Erythroblast (primary cell): ENCODE data around the gene C17orf113.

ENCODE experiments used
- DNase-seq, 2 experiments: peaks; one replicate each; lab custom pipeline; 2025; lab: John Stamatoyannopoulos, UW
- GATA1 ChIP-seq: IDR thresholded peaks from 2 replicates; pipeline ENCODE4 v1.6.1; 2011; ENCODE audit warnings: low read depth, mild to moderate bottlenecking, control low read depth, low read length, moderate library complexity
- POLR2A ChIP-seq: IDR thresholded peaks from 2 replicates; pipeline ENCODE4 v1.6.1; 2011; ENCODE audit warnings: mild to moderate bottlenecking, low read length

Gene C17orf113

GRCh38 chr17:42050393-42051012 lies at the start of gene C17orf113:
TSS of gene C17orf113 (minus strand) at chr17:42050601. CDS start at chr17:42043376, 7,225 bp downstream.
- DNase-seq = peak; percentile 65 to 74
- TF ChIP-seq POLR2A (no peak), GATA1 (no peak)

- no peak for DNase-seq
These were observed 48.5 kb upstream of the C17orf113 start for GRCh38 chr17:42098730-42099399.

GRCh38 chr17:42097691-42098631 lies 47.6 kb upstream of the C17orf113 start, which contains the start of gene ZNF385C:
TSS of gene ZNF385C (minus strand) at chr17:42098473. CDS start at chr17:42063056, 35,417 bp downstream.
- TF ChIP-seq POLR2A = no peak
- no peak for TF ChIP-seq GATA1

More at GRCh38 chr17:42098730-42099399, 48.5 kb upstream of the C17orf113 start:
- no peak for TF ChIP-seq GATA1

GRCh38 chr17:42096360-42097111 lies 46.1 kb upstream of the C17orf113 start:
- no peak for DNase-seq
- TF ChIP-seq POLR2A = no peak
- no peak for TF ChIP-seq GATA1

More at GRCh38 chr17:42097691-42098631, 47.6 kb upstream of the C17orf113 start, which contains the start of gene ZNF385C:
- DNase-seq = no peak

GRCh38 chr17:42094375-42095069 lies 44.1 kb upstream of the C17orf113 start:
- TF ChIP-seq POLR2A = no peak
- no peak for TF ChIP-seq GATA1
- DNase-seq = no peak

GRCh38 chr17:42092939-42093338 lies 42.5 kb upstream of the C17orf113 start:
- no peak for DNase-seq

DNA sequence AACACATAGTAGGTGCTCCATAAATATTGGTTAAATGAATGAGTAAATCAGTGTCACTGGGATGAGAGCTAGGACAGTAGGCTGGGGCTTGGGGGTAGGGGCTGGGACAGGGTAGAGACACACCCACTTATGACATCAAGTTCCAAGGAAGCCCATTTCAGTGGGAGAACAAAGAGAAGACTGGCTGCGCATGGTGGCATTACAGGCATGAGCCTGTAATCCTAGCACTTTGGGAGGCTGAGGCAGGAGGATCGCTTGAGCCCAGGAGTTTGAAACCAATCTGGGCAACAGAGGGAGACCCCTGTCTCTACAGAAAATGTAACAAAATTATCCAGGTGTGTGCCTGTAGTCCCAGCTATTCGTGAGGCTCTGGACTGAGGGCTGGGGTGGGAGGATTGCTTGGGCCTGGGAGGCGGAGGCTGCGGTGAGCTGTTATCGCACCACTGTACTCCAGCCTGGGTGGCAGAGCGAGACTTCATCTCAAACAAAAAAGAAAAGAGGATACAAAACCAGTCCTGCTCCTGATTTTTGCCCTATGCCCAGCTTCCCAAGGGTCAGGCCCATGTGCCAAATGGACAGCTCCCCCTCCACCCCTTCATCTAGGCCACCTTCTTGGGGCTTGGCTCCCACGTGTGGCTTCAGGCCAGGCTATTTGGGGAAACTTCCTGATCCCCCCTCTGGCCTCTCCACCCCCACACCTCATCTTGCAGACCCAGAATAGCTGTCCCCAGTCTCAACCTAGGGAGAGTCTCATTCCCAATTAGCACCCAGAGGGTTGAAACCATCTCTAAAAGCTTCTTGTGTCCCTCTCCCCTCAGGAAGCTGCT lies 40.8 kb upstream of the C17orf113 start:
- TF ChIP-seq GATA1 (no peak), POLR2A (no peak)
- no peak for DNase-seq

More at GRCh38 chr17:42092939-42093338, 42.5 kb upstream of the C17orf113 start:
- TF ChIP-seq GATA1 = no peak
- no peak for TF ChIP-seq POLR2A

DNA sequence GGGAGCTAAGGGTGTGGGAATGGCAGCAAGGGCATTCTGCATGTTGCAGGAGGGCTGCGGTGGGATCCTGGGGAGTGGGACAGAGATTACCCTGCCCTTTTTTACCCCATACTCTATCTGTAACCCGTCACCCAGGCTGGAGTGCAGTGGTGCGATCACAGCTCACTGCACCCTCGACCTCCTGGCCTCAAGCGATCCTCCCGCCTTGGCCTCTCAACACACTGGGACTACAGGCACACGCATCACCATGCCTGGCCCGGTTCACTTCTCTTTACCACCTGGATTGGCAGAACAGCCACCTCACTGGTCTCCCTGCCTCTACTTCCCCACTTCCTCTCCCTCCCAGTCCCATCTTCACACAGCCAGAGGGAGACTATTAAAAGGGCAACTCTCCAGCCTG lies 38.3 kb upstream of the C17orf113 start:
- no peak for DNase-seq

DNA sequence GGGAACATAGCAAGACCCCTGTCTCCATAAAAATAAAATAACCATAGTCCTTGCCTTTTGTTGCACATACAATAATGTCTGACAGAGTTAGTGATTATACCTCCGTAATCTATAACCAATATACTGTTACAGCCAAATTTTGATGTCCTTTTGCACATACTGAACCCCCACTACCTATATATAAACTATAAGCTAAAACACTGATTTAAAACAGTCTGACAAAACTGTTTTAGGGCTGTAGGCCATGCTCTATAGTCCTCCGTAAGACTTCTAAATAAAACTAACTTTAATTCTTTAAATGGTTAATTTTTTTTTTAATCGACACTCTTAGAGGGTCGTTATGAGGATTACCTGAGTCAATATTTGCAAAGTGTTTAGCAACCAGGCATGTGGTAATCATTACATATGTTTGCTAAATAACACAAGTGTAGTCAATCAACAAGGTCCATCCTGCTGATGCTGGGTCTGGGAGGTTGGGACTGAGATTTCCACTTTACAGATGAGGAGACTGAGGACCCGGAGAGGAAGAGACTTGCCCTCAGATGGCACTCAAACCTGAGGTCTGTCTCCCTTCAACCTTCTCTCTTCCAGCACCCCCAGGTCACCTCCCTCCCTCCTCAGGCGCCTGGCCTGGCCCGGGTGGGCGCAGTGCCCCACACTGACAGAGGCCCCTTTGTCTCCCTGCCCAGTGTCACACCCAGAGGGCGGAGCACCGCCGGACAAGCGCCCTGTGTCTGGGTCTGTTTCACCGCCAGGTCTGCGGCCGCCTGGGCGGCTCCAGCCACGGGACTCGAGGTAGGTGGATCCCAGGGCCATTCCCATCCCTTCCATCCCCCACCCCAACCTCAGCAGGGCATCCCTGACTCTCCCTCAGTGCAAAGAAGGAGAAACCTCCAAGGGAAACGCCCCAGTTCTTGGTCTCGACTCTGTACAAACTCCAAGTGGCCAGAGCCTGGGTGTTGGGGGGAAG lies 37.6 kb upstream of the C17orf113 start:
- TF ChIP-seq POLR2A (no peak), GATA1 (no peak)
- no peak for DNase-seq

More for the DNA sequence above, 38.3 kb upstream of the C17orf113 start:
- TF ChIP-seq POLR2A = no peak
- no peak for TF ChIP-seq GATA1

DNA sequence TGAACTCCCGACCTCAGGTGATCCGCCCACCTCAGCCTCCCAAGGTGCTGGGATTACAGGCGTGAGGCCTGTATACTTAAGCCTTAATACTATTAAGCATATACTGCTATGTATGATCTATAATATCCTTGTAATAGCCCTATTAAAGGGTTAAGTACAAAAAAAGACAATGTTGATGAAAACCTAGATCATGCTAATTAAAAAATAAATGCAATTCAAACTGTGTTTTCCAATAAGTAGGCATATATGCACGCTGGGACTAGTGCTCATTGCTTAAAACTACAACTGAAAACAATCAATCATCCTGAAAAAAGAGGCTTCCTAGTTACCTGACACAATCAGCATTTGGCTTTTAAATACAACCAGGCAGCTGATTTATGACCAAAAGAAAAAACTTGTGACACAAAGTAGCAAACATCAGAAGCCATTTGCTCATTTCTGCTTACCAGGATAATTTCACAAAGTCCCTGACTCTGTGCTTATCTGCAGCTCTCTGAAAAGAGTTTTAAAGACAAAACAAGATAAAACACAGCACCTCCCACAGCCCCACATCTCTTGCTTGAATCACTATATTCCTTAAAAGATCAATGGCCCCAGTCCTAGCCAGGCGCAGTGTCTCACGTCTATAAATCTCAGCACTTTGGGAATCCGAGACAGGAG lies 36.8 kb upstream of the C17orf113 start:
- DNase-seq = peak in 1 of 2 experiments; percentile 38
- TF ChIP-seq POLR2A (no peak), GATA1 (no peak)
